Astrocyte (in vitro differentiated cells and primary cell): Measurements from ENCODE around the gene TAP1. TPM values are rescaled to one million over a fixed set of nuclear protein-coding genes. Genes with fewer than 3 reads are reported as not detected.

Experiments
- DNase-seq: peaks from one replicate; pipeline ENCODE4 v3.0.0-alpha.2; 2010; ENCODE audit warnings: low read depth
- FAIRE-seq: peaks from 2 replicates; lab custom pipeline; 2011; peaks lifted over from hg19 to GRCh38; lab: Jason Lieb, UNC
- H2AFZ ChIP-seq: 2 replicates; pipeline ENCODE4 v1.6.0; 2012; ENCODE audit warnings: low read depth, low read length, inconsistent platforms
- H3K27ac ChIP-seq: 2 replicates; pipeline ENCODE4 v1.5.1; 2011; ENCODE audit warnings: low read depth, low read length, inconsistent platforms
- H3K27me3 ChIP-seq: 2 replicates; pipeline ENCODE4 v1.6.0; 2011; ENCODE audit warnings: low read length, inconsistent platforms; ENCODE audit not compliant: insufficient read depth
- H3K36me3 ChIP-seq: 2 replicates; pipeline ENCODE4 v1.5.1; 2011; ENCODE audit warnings: low read length, inconsistent platforms; ENCODE audit not compliant: insufficient read depth
- H3K4me1 ChIP-seq: 2 replicates; pipeline ENCODE4 v1.5.1; 2011; ENCODE audit warnings: low read length, inconsistent platforms; ENCODE audit not compliant: insufficient read depth
- H3K4me2 ChIP-seq: 2 replicates; pipeline ENCODE4 v1.6.0; 2012; ENCODE audit warnings: low read length, inconsistent platforms
- H3K4me3 ChIP-seq: 2 replicates; pipeline ENCODE4 v1.5.1; 2011; ENCODE audit warnings: low read depth, mild to moderate bottlenecking, low read length, inconsistent platforms; ENCODE audit not compliant: insufficient read depth
- H3K79me2 ChIP-seq: 2 replicates; pipeline ENCODE4 v1.6.0; 2012; ENCODE audit warnings: mild to moderate bottlenecking, low read length, inconsistent platforms; ENCODE audit not compliant: insufficient read depth
- H3K9ac ChIP-seq: 2 replicates; pipeline ENCODE4 v1.6.0; 2012; ENCODE audit warnings: mild to moderate bottlenecking, low read length, inconsistent platforms
- H3K9me3 ChIP-seq: 2 replicates; pipeline ENCODE4 v1.5.1; 2012; ENCODE audit warnings: low read depth, mild to moderate bottlenecking, low read length, inconsistent platforms; ENCODE audit not compliant: insufficient read depth
- H4K20me1 ChIP-seq: 2 replicates; pipeline ENCODE4 v1.6.0; 2012; ENCODE audit warnings: low read length, inconsistent platforms; ENCODE audit not compliant: insufficient read depth
- H3K27ac Mint-ChIP-seq: one replicate; pipeline ENCODE4 v1.8.0; 2021; ENCODE audit warnings: mild to moderate bottlenecking, mixed read lengths; ENCODE audit not compliant: unreplicated experiment
- H3K27me3 Mint-ChIP-seq: one replicate; pipeline ENCODE4 v1.8.0; 2021; ENCODE audit warnings: low read depth, mixed read lengths; ENCODE audit not compliant: unreplicated experiment
- H3K36me3 Mint-ChIP-seq: one replicate; pipeline ENCODE4 v1.8.0; 2021; ENCODE audit warnings: low read depth, mixed read lengths; ENCODE audit not compliant: unreplicated experiment
- H3K4me1 Mint-ChIP-seq: one replicate; pipeline ENCODE4 v1.8.0; 2021; ENCODE audit warnings: low read depth, mixed read lengths; ENCODE audit not compliant: unreplicated experiment
- H3K4me3 Mint-ChIP-seq: one replicate; pipeline ENCODE4 v1.8.0; 2021; ENCODE audit warnings: mild to moderate bottlenecking, moderate library complexity, mixed read lengths; ENCODE audit not compliant: unreplicated experiment
- H3K9me3 Mint-ChIP-seq: one replicate; pipeline ENCODE4 v1.8.0; 2021; ENCODE audit warnings: mild to moderate bottlenecking, mixed read lengths; ENCODE audit not compliant: unreplicated experiment
- CTCF ChIP-seq: IDR thresholded peaks from 2 replicates; pipeline ENCODE4 v1.5.1; 2011; ENCODE audit warnings: low read depth, mild to moderate bottlenecking, inconsistent platforms, low read length, moderate library complexity; ENCODE audit not compliant: insufficient read depth
- EZH2 ChIP-seq: IDR thresholded peaks from 2 replicates; pipeline ENCODE4 v1.6.1; 2012; ENCODE audit warnings: mild to moderate bottlenecking, low read length, inconsistent platforms; ENCODE audit not compliant: insufficient read depth
- total RNA-seq: library from RNA; stranded (reverse); gene quantifications from 2 replicates; pipeline ENCODE4 v1.2.1, GENCODE V29; 2021

Gene TAP1
- total RNA-seq, 1 donor from 2014 or later, result 135 TPM

DNA sequence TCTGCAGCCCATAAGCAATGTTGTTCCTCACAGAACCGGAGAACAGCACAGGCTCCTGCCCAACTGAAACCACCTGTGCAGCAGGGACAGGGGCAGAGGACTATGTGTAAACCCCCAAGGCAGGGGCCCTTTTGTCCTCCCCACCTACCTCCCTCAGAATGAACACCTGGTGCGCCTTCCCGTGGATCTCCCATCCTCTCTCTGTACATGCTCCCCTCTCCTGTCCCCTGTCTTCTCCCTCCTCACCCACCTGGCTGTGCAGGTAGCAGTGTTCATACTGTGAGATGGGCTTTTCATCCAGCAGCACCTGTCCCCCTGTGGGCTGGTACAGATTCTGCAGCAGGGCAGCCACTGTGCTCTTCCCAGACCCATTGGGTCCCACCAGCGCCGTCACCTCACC, 23.5 kb downstream of the TAP1 start:
- no peak for DNase-seq
- H3K4me2 ChIP-seq, result no peak overlapping the region
- no peaks in the 10 kb centered on the region for H3K79me2 ChIP-seq
- H3K4me3 ChIP-seq, result no peak overlapping the region
- Mint-ChIP-seq H3K36me3 (peaks cover 47% of the 10 kb centered on the region), H3K27ac (no peak overlapping the region), H3K4me1 (peaks cover 14% of the 10 kb centered on the region), H3K27me3 (no peaks in the 10 kb centered on the region), H3K4me3 (no peak overlapping the region), H3K9me3 (no peaks in the 10 kb centered on the region)
- no peak overlapping the region for H3K9ac ChIP-seq
- no peak overlapping the region for H3K27ac ChIP-seq
- H3K27me3 ChIP-seq, result no peaks in the 10 kb centered on the region
- FAIRE-seq, result no peak
- peaks cover 6% of the 10 kb centered on the region for H3K36me3 ChIP-seq
- no peaks in the 10 kb centered on the region for H4K20me1 ChIP-seq
- no peaks in the 10 kb centered on the region for H3K4me1 ChIP-seq
- no peak overlapping the region for H2AFZ ChIP-seq
- TF ChIP-seq EZH2, result no peak
- no peak for TF ChIP-seq CTCF
- no peaks in the 10 kb centered on the region for H3K9me3 ChIP-seq

- Histone ChIP-seq H3K4me2 (no peak overlapping the region), H4K20me1 (no peaks in the 10 kb centered on the region), H3K36me3 (peaks cover 6% of the 10 kb centered on the region), H3K9me3 (no peaks in the 10 kb centered on the region), H3K9ac (no peak overlapping the region), H3K27me3 (no peaks in the 10 kb centered on the region), H3K4me3 (no peak overlapping the region), H2AFZ (no peak overlapping the region), H3K79me2 (no peaks in the 10 kb centered on the region), H3K27ac (no peak overlapping the region), H3K4me1 (no peaks in the 10 kb centered on the region)
- Mint-ChIP-seq H3K36me3 (peaks cover 43% of the 10 kb centered on the region), H3K9me3 (no peaks in the 10 kb centered on the region), H3K4me1 (peaks cover 11% of the 10 kb centered on the region), H3K27me3 (no peaks in the 10 kb centered on the region), H3K4me3 (no peak overlapping the region), H3K27ac (no peak overlapping the region)
- DNase-seq (no peak), FAIRE-seq (no peak)
- no peak for TF ChIP-seq EZH2
- TF ChIP-seq CTCF, result no peak
These were observed 24.0 kb downstream of the TAP1 start for GRCh38 chr6:32829495-32829894.

GRCh38 chr6:32827025-32827424, 26.5 kb downstream of the TAP1 start:
- Histone ChIP-seq H3K4me2 (no peak overlapping the region), H3K27ac (no peak overlapping the region), H3K9ac (no peak overlapping the region), H3K36me3 (peaks cover 6% of the 10 kb centered on the region), H2AFZ (no peak overlapping the region), H3K79me2 (no peaks in the 10 kb centered on the region), H3K27me3 (no peaks in the 10 kb centered on the region), H3K4me3 (no peak overlapping the region), H3K4me1 (no peaks in the 10 kb centered on the region), H3K9me3 (no peaks in the 10 kb centered on the region), H4K20me1 (no peaks in the 10 kb centered on the region)
- DNase-seq, result no peak
- no peak for FAIRE-seq
- TF ChIP-seq CTCF (no peak), EZH2 (no peak)
- H3K4me3 Mint-ChIP-seq, result no peak overlapping the region
- H3K36me3 Mint-ChIP-seq, result peaks cover 30% of the 10 kb centered on the region
- peaks cover 11% of the 10 kb centered on the region for H3K4me1 Mint-ChIP-seq
- no peak overlapping the region for H3K27ac Mint-ChIP-seq
- no peaks in the 10 kb centered on the region for H3K9me3 Mint-ChIP-seq
- no peaks in the 10 kb centered on the region for H3K27me3 Mint-ChIP-seq
